ENCODE results near the gene THNSL1. TPM values are rescaled to one million over a fixed set of nuclear protein-coding genes. Genes with fewer than 3 reads are reported as not detected.

THNSL1 gene
- total RNA-seq, 4 donors from 2014 or later: 5.8 to 10.1 (median 8.2) TPM

GRCh38 chr10:25061711-25062449 lies 45.5 kb downstream of the THNSL1 start:
- Histone ChIP-seq H3K36me3 (no peaks in the 10 kb centered on the region), H3K27ac (peak overlapping the region in 1 of 3 donors; percentile 25), H3K27me3 (no peaks in the 10 kb centered on the region), H3K4me1 (no peaks in the 10 kb centered on the region), H3K4me3 (replicated peaks in 1 of 3) (no peak overlapping the region), H3K9me3 (no peaks in the 10 kb centered on the region)
- WGBS, 2 donors: 78 to 81% methylated on average over 11 of the region's 11 CpGs
- TF ChIP-seq POLR2A (IDR thresholded peaks at IDR 0.05): no peak
- TF ChIP-seq, protein P1, sequence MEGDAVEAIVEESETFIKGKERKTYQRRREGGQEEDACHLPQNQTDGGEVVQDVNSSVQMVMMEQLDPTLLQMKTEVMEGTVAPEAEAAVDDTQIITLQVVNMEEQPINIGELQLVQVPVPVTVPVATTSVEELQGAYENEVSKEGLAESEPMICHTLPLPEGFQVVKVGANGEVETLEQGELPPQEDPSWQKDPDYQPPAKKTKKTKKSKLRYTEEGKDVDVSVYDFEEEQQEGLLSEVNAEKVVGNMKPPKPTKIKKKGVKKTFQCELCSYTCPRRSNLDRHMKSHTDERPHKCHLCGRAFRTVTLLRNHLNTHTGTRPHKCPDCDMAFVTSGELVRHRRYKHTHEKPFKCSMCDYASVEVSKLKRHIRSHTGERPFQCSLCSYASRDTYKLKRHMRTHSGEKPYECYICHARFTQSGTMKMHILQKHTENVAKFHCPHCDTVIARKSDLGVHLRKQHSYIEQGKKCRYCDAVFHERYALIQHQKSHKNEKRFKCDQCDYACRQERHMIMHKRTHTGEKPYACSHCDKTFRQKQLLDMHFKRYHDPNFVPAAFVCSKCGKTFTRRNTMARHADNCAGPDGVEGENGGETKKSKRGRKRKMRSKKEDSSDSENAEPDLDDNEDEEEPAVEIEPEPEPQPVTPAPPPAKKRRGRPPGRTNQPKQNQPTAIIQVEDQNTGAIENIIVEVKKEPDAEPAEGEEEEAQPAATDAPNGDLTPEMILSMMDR (IDR thresholded peaks at IDR 0.05): no peak
- intact Hi-C loops (cut with DNase I): no loop called here
- no peak for DNase-seq

DNA sequence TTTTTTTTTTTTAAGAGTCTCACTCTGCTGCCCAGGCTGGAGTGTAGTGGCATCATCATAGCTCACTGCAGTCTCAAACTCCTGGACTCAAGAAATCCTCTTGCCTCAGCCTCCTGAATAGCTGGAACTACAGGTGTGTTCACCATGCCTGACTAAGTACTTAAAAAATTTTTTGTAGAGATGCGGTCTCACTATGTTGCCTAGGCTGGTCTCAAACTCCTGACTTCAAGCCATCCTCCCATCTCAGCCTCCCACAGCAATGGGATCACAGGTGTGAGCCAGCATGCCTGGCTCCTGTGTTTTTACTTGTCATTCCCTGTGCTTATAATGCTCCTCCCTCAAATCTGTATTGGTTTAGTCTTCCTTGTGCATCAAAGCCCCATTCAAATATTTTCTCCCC lies 46.7 kb downstream of the THNSL1 start:
- H3K27ac ChIP-seq: no peak overlapping the region
- H3K4me3 ChIP-seq (replicated peaks in 1 of 3): no peak overlapping the region
- H3K4me1 ChIP-seq: no peaks in the 10 kb centered on the region
- 96 to 100% methylated on average over 1 of the region's 1 CpG for WGBS, 2 donors
- intact Hi-C loops (cut with DNase I): no loop called here
- TF ChIP-seq, protein P1 (IDR thresholded peaks at IDR 0.05): no peak
- no peak for TF ChIP-seq POLR2A (IDR thresholded peaks at IDR 0.05)
- no peaks in the 10 kb centered on the region for H3K36me3 ChIP-seq
- no peaks in the 10 kb centered on the region for H3K27me3 ChIP-seq
- H3K9me3 ChIP-seq: no peaks in the 10 kb centered on the region
- DNase-seq: no peak

GRCh38 chr10:25063644-25064043 lies 47.2 kb downstream of the THNSL1 start:
- Histone ChIP-seq H3K9me3 (no peaks in the 10 kb centered on the region), H3K4me1 (no peaks in the 10 kb centered on the region), H3K27ac (no peak overlapping the region), H3K27me3 (no peaks in the 10 kb centered on the region), H3K4me3 (replicated peaks in 1 of 3) (no peak overlapping the region), H3K36me3 (no peaks in the 10 kb centered on the region)
- DNase-seq: no peak
- WGBS, 2 donors: 91% methylated on average over 8 of the region's 8 CpGs
- TF ChIP-seq, protein P1 (IDR thresholded peaks at IDR 0.05): no peak
- no peak for TF ChIP-seq POLR2A (IDR thresholded peaks at IDR 0.05)
- intact Hi-C loops (cut with DNase I): no loop called here

GRCh38 chr10:25064401-25064800 lies 48.0 kb downstream of the THNSL1 start:
- H3K27me3 ChIP-seq: no peaks in the 10 kb centered on the region
- 94 to 98% methylated on average over 2 of the region's 2 CpGs for WGBS, 2 donors
- no peak for DNase-seq

More at GRCh38 chr10:25064401-25064800, 48.0 kb downstream of the THNSL1 start:
- H3K27ac ChIP-seq: no peak overlapping the region
- no peak overlapping the region for H3K4me3 ChIP-seq (replicated peaks in 1 of 3)
- no peaks in the 10 kb centered on the region for H3K36me3 ChIP-seq
- TF ChIP-seq POLR2A (IDR thresholded peaks at IDR 0.05): no peak
- TF ChIP-seq, protein P1 (IDR thresholded peaks at IDR 0.05): no peak
- intact Hi-C loops (cut with DNase I): no loop called here
- no peaks in the 10 kb centered on the region for H3K4me1 ChIP-seq
- no peaks in the 10 kb centered on the region for H3K9me3 ChIP-seq
